Stimulated activated CD8-positive, alpha-beta memory T cell treated with anti-CD3 and anti-CD28 coated beads, Interleukin-7, amount 100 ng/mL, for 4 hours (primary cell): Measurements from ENCODE around the gene ADAM12.
A peak's percentile ranks its signal among the peaks of the same experiment; 100 is the strongest.
"Not testable (repeated sequence)": the region's sequence is repeated elsewhere in the genome, so short reads cannot be mapped to it uniquely, and the experiment has no call there.

ENCODE experiments used
- DNase-seq, 2 donors: peaks; one replicate each; pipeline ENCODE4 v3.0.0-alpha.2; 2020; ENCODE audit warnings: low read depth in 2 of 2

The ADAM12 gene

GRCh38 chr10:126057494-126057893 lies 330.8 kb downstream of the ADAM12 start:
- no peak for DNase-seq

- DNase-seq, result no peak
Measured at GRCh38 chr10:126054191-126054590, 334.1 kb downstream of the ADAM12 start.

DNA sequence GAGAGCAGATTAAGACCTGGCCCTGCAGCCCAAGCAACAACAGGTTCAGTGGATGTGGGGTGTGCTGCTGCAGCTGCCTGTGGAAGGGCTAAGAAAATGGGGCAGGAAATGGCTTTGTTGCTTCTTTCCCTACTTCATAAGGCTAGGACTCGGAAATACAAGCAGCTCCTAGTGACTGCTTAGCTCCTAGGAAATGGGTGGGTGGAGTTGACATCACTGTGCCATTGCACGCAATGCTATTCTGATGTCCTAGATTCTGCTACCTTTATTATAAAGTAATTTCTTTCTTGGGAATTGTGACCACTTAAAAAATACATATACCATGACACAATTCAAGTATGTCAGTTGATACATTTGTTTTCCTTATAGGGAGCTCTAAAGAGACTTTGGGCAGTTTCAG lies 336.1 kb downstream of the ADAM12 start:
- DNase-seq, result no peak

GRCh38 chr10:126049759-126050700 lies 338.2 kb downstream of the ADAM12 start:
- DNase-seq, result no peak

- not testable (repeated sequence) for DNase-seq
Measured at GRCh38 chr10:126047749-126048148, 340.5 kb downstream of the ADAM12 start.

DNA sequence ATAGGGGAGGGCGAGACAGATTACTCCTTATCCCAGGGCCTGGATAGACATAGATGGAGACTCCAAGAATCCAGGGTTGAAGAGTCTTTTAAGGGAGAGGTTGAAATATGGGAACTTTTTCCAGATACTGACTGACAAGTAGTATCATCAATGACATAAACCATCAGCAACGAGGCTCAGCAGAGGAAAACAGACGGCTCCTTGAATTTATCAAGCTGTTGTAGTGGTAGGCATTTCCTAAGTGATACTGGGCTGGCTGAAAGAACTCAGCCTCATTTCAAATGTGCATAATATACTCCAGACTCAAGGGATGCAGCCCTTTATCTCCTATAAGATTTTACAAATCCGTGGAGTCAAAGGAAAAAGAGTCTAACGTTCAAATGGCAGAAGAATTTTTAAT lies 341.4 kb downstream of the ADAM12 start:
- no peak for DNase-seq

DNA sequence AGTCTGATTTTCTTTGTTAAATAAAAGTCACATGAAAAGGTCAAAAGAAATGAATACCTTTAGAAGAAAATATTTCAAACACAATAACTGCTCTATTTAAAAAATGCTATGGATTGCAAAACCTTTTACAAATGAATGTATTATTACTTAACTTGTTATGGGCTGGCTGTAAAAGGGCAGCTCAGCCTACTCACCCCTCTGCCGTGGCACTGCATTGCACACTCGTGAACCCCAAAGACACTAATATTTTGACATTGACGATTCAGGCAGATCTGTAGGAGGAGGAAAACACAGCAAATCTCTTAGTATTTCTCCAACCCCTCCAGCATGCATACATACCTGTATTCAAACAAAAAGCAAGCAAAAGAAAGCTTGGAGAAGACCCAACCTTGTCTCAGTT lies 342.4 kb downstream of the ADAM12 start:
- no peak for DNase-seq

DNA sequence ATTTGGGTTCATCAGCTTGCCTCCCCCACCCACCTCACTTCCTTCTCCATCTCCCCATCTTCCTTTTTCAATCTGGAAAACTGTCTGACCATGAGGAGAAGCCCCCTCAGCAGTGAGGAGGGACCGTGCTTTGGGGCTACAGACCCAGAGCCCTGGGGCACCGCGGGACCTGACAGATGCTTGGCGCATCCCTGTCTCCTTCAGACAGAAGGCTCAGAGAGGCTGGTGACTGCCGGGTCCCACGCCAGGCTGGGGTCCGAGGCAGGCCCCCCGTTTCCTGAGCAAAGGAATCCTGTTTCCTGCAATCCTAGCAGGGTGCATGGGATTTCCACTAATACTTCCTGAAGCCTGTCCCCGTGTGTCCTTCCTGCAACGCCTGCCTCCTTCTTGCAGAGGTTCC lies 344.9 kb downstream of the ADAM12 start:
- no peak for DNase-seq

DNA sequence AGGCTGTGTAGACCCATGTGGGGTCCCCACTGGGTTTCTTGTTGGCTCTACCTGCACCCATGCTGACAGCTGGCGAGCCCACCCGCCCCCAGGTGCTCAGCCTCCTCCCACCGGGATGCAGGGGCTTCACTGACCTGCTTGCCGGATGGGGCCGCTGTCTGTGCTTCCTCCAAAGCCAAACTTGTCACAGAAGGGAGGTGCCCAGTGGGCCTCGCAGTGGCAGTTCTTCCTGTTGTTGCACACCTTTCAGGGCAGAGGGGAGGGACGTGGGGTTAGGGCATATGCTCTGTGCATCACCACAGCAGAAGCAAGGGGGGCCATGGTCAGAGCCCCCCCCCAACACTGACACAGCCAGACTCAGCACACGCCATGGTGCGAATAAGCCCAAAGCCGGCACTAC lies 345.4 kb downstream of the ADAM12 start:
- DNase-seq, result no peak

- DNase-seq, result no peak
Measured at GRCh38 chr10:126042354-126042753, 345.9 kb downstream of the ADAM12 start.

- peak; percentile 62 to 68 for DNase-seq
Measured at GRCh38 chr10:126041804-126042231, 346.5 kb downstream of the ADAM12 start.

DNA sequence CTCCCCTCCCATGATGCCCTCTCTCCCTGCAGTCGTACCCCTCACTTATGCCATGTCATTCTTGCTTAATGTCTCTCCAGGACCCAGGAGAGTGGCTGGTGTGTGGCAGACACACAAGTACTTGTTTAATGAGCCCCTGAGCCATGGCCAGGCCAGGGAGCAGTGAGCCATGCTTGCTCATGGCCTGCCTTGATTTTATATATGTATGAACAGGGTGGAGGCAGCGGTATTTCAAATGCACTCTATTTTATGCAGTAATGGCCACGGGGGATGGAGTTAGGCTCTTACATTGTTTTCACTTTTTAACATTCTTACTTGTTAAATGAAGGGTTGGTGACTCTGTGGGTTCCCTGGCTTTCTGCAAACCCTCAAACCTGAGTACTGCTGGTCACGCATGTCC lies 347.2 kb downstream of the ADAM12 start:
- no peak for DNase-seq

DNA sequence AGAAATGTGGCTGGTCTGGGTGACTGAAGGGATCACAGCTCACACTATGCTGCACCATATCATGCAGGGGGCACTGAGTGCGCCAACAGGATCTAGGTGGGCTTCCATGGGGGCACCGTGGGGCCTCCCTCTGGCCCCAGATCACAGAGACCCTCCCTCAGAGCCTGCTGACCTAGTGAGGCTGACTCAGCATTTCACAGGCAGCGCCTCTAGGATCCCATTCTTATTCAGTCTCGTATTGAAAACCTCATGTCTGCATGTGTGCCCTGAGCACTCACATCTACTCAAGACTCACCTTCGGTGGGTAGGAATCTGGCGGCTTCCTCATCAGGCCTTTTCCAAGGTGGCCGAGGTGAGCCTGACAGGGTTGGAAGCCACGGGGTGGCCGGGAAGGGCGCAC lies 350.3 kb downstream of the ADAM12 start:
- no peak for DNase-seq

DNA sequence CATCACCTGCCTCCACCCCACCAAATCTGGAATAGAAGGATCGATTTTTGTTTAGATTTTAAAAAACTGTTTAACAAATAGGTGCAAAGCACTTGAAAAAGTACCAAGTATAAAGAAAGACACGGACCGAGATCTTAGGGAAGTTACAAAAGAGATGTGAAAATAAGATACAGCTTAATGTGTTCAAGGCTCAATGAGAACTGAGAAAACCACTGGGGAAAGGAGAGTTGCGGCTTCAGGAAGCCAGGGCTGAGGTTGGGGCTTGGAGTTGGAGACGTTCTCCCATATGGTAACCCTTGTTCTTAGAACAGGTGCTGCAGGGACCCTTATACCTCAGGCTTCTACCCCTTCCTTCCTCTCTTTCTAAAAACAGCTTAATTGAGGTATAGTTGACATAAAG lies 351.8 kb downstream of the ADAM12 start:
- no peak for DNase-seq

DNA sequence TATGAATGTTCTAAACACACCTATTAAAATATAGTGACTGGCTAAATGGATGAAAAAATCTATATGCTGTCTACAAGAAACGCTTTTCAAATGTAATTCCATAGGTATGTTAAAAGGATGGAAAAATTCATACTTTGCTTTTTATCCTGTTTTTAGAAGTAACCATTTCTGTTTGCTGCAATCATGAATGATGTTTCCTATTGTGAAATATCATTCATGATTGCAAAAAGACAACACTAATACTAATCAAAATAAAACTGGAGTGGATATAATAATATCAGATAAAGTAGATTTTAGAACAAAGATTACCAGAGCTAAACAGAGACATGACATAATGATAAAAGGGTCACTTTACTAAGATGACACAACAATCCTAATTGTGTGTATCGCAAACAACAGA lies 353.7 kb downstream of the ADAM12 start:
- DNase-seq, result no peak

GRCh38 chr10:126029999-126030398 lies 358.3 kb downstream of the ADAM12 start:
- no peak for DNase-seq

- no peak for DNase-seq
Measured at GRCh38 chr10:126027692-126028091, 360.6 kb downstream of the ADAM12 start.

GRCh38 chr10:126022841-126023240 lies 365.4 kb downstream of the ADAM12 start:
- no peak for DNase-seq

GRCh38 chr10:126021833-126022500 lies 366.3 kb downstream of the ADAM12 start:
- no peak for DNase-seq

GRCh38 chr10:126017961-126018560 lies 370.2 kb downstream of the ADAM12 start:
- no peak for DNase-seq

- DNase-seq, result no peak
Measured at GRCh38 chr10:126016882-126017281, 371.4 kb downstream of the ADAM12 start.

- DNase-seq, result no peak
Measured at GRCh38 chr10:126016156-126016805, 372.0 kb downstream of the ADAM12 start.
